HepG2 (cell line): ENCODE results near the gene TSPAN9. TPM values are rescaled to one million over a fixed set of nuclear protein-coding genes. Genes with fewer than 3 reads are reported as not detected.

ENCODE experiments used
- ATAC-seq: fragments of 200-7000 bp; cut with Tn5 transposase; 3 replicates; pipeline ENCODE4 v1.9.1; 2020; ENCODE audit warnings: mild to moderate bottlenecking, moderate library complexity
- BruUV-seq: library from RNA; stranded (reverse); fragments of 400-500 nt; replicated peaks from 2 replicates; lab custom pipeline; 2021; lab: Mats Ljungman, UMichigan
- CTCF ChIA-PET: fragments of 300-600 bp; formaldehyde crosslinking; extraction: SDS; loops from one replicate; lab custom pipeline; 2021; ENCODE audit warnings: low total read pairs, inconsistent platforms, low intra/inter-chr PET ratio; lab: Yijun Ruan, JAX
- POLR2A ChIA-PET: fragments of 350-600 bp; sonication (Branson Sonifier 250); formaldehyde crosslinking; loops from one replicate; lab custom pipeline; 2020; ENCODE audit warnings: antibody characterized with exemption, inconsistent platforms; lab: Yijun Ruan, JAX
- DNase-seq: peaks from one replicate; pipeline ENCODE4 v3.0.0-alpha.2; 2015; ENCODE audit warnings: low spot score
- FAIRE-seq: peaks from 3 replicates; lab custom pipeline; 2011; peaks lifted over from hg19 to GRCh38; lab: Jason Lieb, UNC
- H2AFZ ChIP-seq: one replicate; pipeline ENCODE4 v1.6.1; 2011; ENCODE audit warnings: low read length, inconsistent platforms
- H3K27ac ChIP-seq: fragments of 300-600 bp; 3 replicates; pipeline ENCODE4 v1.8.0; 2011; ENCODE audit warnings: mixed run types, mild to moderate bottlenecking, mixed read lengths, low read length, inconsistent platforms; ENCODE audit not compliant: insufficient read depth; ENCODE audit errors: extremely low read length
- H3K27me3 ChIP-seq, 2 experiments: fragments of 200-600 bp in 1 of 2; 2 replicates in 1 of 2; 3 replicates in 1 of 2; pipeline versions ENCODE4 v1.6.0 to v1.8.0; 2011; ENCODE audit warnings: low read length in 2 of 2, mild to moderate bottlenecking in 2 of 2, moderate library complexity in 2 of 2, inconsistent platforms in 1 of 2; ENCODE audit not compliant: insufficient read depth in 2 of 2, control insufficient read depth in 1 of 2
- H3K36me3 ChIP-seq, 2 experiments: fragments of 200-600 bp in 1 of 2; replicated peaks in 1 of 2; 2 replicates in 1 of 2; 3 replicates in 1 of 2; pipeline versions ENCODE4 v1.5.1 to v1.8.0; 2011; ENCODE audit warnings: low read length in 2 of 2, inconsistent platforms in 1 of 2; ENCODE audit not compliant: insufficient read depth in 2 of 2, control insufficient read depth in 1 of 2
- H3K4me1 ChIP-seq: 2 replicates; pipeline ENCODE4 v1.5.1; 2012; ENCODE audit warnings: low read length, inconsistent platforms; ENCODE audit not compliant: insufficient read depth
- H3K4me2 ChIP-seq: 2 replicates; pipeline ENCODE4 v1.6.0; 2011; ENCODE audit warnings: low read depth, low read length, inconsistent platforms
- H3K4me3 ChIP-seq, 3 experiments: fragments of 200-600 bp in 1 of 3; sonication (generic), shearing (Covaris generic) in 1 of 3; replicated peaks in 1 of 3; 2 replicates each; pipeline ENCODE4 v1.5.1; 2011 to 2016; ENCODE audit warnings: low read length in 3 of 3, inconsistent platforms in 2 of 3, low read depth in 2 of 3, mild to moderate bottlenecking in 2 of 3, control low read depth in 1 of 3, mixed read lengths in 1 of 3; ENCODE audit not compliant: insufficient read depth in 1 of 3
- H3K79me2 ChIP-seq: one replicate; pipeline ENCODE4 v1.6.1; 2011; ENCODE audit warnings: low read length, inconsistent platforms; ENCODE audit not compliant: insufficient read depth
- H3K9ac ChIP-seq: 2 replicates; pipeline ENCODE4 v1.6.0; 2011; ENCODE audit warnings: mild to moderate bottlenecking, low read depth, low read length, inconsistent platforms; ENCODE audit not compliant: insufficient read depth
- H3K9me3 ChIP-seq: 2 replicates; pipeline ENCODE4 v1.5.1; 2012; ENCODE audit warnings: mild to moderate bottlenecking, low read length
- H4K20me1 ChIP-seq: 2 replicates; pipeline ENCODE4 v1.6.0; 2011; ENCODE audit warnings: inconsistent platforms, mild to moderate bottlenecking, low read length, moderate library complexity; ENCODE audit not compliant: insufficient read depth
- ELK4 ChIP-seq: sonication (generic); formaldehyde crosslinking; IDR thresholded peaks from 2 replicates; pipeline ENCODE4 v1.9.0; 2021; ENCODE audit warnings: missing genetic modification reagents, borderline replicate concordance
- GATAD1 ChIP-seq: IDR thresholded peaks from 2 replicates; pipeline ENCODE4 v1.6.1; 2016; ENCODE audit warnings: missing genetic modification reagents, missing compliant biosample characterization
- RELA ChIP-seq: sonication (generic); formaldehyde crosslinking; IDR thresholded peaks from 2 replicates; pipeline ENCODE4 v1.4.0; 2020; ENCODE audit warnings: missing genetic modification reagents
- ZFP62 ChIP-seq: sonication (generic); formaldehyde crosslinking; IDR thresholded peaks from 2 replicates; pipeline ENCODE4 v1.4.0; 2020; ENCODE audit warnings: missing genetic modification reagents
- ZNF235 ChIP-seq: sonication (generic); formaldehyde crosslinking; IDR thresholded peaks from 2 replicates; pipeline ENCODE4 v1.8.1; 2023; ENCODE audit warnings: mild to moderate bottlenecking, missing genetic modification reagents, borderline replicate concordance
- ZNF367 ChIP-seq: sonication (generic); formaldehyde crosslinking; IDR thresholded peaks from 2 replicates; pipeline ENCODE4 v1.4.0; 2020; ENCODE audit warnings: missing genetic modification reagents, borderline replicate concordance
- ZNF567 ChIP-seq: sonication (generic); formaldehyde crosslinking; IDR thresholded peaks from 2 replicates; pipeline ENCODE4 v1.8.1; 2023; ENCODE audit warnings: mild to moderate bottlenecking, missing genetic modification reagents, borderline replicate concordance
- ZNF691 ChIP-seq: sonication (generic); formaldehyde crosslinking; IDR thresholded peaks from 2 replicates; pipeline ENCODE4 v1.4.0; 2020; ENCODE audit warnings: missing genetic modification reagents, low read depth, mild to moderate bottlenecking, borderline replicate concordance
- ZSCAN30 ChIP-seq: sonication (generic); formaldehyde crosslinking; IDR thresholded peaks from 2 replicates; pipeline ENCODE4 v1.5.0; 2020; ENCODE audit warnings: mild to moderate bottlenecking, missing genetic modification reagents
- WGBS: methylation state at CpG from one replicate; pipeline ENCODE4 v1.1.6; 2017; ENCODE audit warnings: low lambda C conversion rate; 5-methylcytosine and 5-hydroxymethylcytosine counted together
- in situ Hi-C: cut with HindIII; loops from 2 replicates; pipeline ENCODE4 v1.10.0; 2017; ENCODE audit warnings: low pct_unique_long_range_greater_than_20kb; ENCODE audit not compliant: extremely low pct_ligation_motif_present
- intact Hi-C: fragments of 100-400 bp; cut with micrococcal nuclease; formaldehyde crosslinking; loops from one replicate; pipeline ENCODE4 v1.10.0; 2022; ENCODE audit not compliant: unreplicated experiment
- polyA plus RNA-seq, 8 experiments: library from polyadenylated mRNA; depleted of rRNA in 3 of 8; stranded (reverse) in 7 of 8; unstranded in 1 of 8; fragments of >200 nt; fragmentation: Illumina TruSeq in 4 of 8; extraction: Trizol in 4 of 8; gene quantifications; 2 replicates each; pipeline versions ENCODE4 v1.2.1 to v1.2.3, GENCODE V29; 2011 to 2016; ENCODE audit warnings: low read depth in 4 of 8, missing spikeins in 1 of 8, mixed read lengths in 1 of 8; ENCODE audit not compliant: insufficient read depth in 1 of 8
- total RNA-seq, 5 experiments: library from RNA; depleted of rRNA; stranded (reverse); fragments of >200 nt; fragmentation: Illumina TruSeq; extraction: Trizol; gene quantifications; 2 replicates each; pipeline ENCODE4 v1.2.3, GENCODE V29; 2016; ENCODE audit warnings: low read depth in 1 of 5

TSPAN9 gene
- total and polyA plus RNA-seq, 2 of the 13 experiments (the other 11 are each of a cell fraction or from before 2014, with no cell fraction given): 18.1 to 42.3 TPM

- no peak overlapping the region for H3K9ac ChIP-seq
- H3K4me3 ChIP-seq: no peak overlapping the region
- H3K4me1 ChIP-seq: no peaks in the 10 kb centered on the region
- POLR2A ChIA-PET: no interaction called here
- no peak overlapping the region for H2AFZ ChIP-seq
- no peaks in the 10 kb centered on the region for H3K9me3 ChIP-seq
- peaks cover 6% of the 10 kb centered on the region for H3K79me2 ChIP-seq
- ATAC-seq (no peak), DNase-seq (no peak), FAIRE-seq (no peak)
- intact Hi-C loops: no loop called here
- WGBS: 91% methylated on average over 14 of the region's 14 CpGs
- peaks cover 9% of the 10 kb centered on the region; the same call in 1 of the 2 replicates for H4K20me1 ChIP-seq
- no peaks in the 10 kb centered on the region for H3K27me3 ChIP-seq
- in situ Hi-C loops: no loop called here
- TF ChIP-seq ZNF567 (CRISPR knock-in tag): no peak
- no peak for TF ChIP-seq ZNF691 (CRISPR knock-in tag)
- no peak for TF ChIP-seq ZNF235
- no peak for TF ChIP-seq GATAD1 (CRISPR knock-in tag)
- no peak for TF ChIP-seq ZSCAN30
- TF ChIP-seq ELK4 (CRISPR knock-in tag): no peak
- TF ChIP-seq ZFP62 (CRISPR knock-in tag): no peak
- TF ChIP-seq RELA (CRISPR knock-in tag): no peak
- TF ChIP-seq ZNF367 (CRISPR knock-in tag): no peak
- no peak overlapping the region for H3K27ac ChIP-seq
- no TSS peak for BruUV-seq
- H3K4me2 ChIP-seq: no peak overlapping the region
- CTCF ChIA-PET: no interaction called here
- H3K36me3 ChIP-seq: peaks cover 1 to 3% of the 10 kb centered on the region in 2 experiments; a peak in 2 of 5 replicates
Measured at GRCh38 chr12:3142386-3142785, 65.2 kb downstream of the TSPAN9 start.
